HFFc6 (cell line): ENCODE measurements around the gene SYT2. TPM values are rescaled to one million over a fixed set of nuclear protein-coding genes. Genes with fewer than 3 reads are reported as not detected.

Experiments used
- DNase-seq: peaks from one replicate; pipeline ENCODE4 v3.0.0-alpha.2; 2018
- H3K27ac Mint-ChIP-seq: 2 replicates; pipeline ENCODE4 v1.8.0; 2020; ENCODE audit warnings: mild to moderate bottlenecking, mixed read lengths
- H3K27me3 Mint-ChIP-seq: 2 replicates; pipeline ENCODE4 v1.8.0; 2021; ENCODE audit warnings: mild to moderate bottlenecking, moderate library complexity, mixed read lengths; ENCODE audit not compliant: insufficient read depth
- H3K36me3 Mint-ChIP-seq: 2 replicates; pipeline ENCODE4 v1.8.0; 2021; ENCODE audit warnings: low read depth, mixed read lengths
- H3K4me1 Mint-ChIP-seq: 2 replicates; pipeline ENCODE4 v1.8.0; 2020; ENCODE audit warnings: low read depth, mixed read lengths
- H3K4me3 Mint-ChIP-seq: 2 replicates; pipeline ENCODE4 v1.8.0; 2020; ENCODE audit warnings: mild to moderate bottlenecking, moderate library complexity, mixed read lengths
- H3K9me3 Mint-ChIP-seq: 2 replicates; pipeline ENCODE4 v1.8.0; 2020; ENCODE audit warnings: mild to moderate bottlenecking, mixed read lengths
- total RNA-seq, 6 experiments: library from RNA; stranded (reverse); fragmentation: NEBNext Ultra II Directional; extraction: Animal tissue kit (Norgen Biotek cat#: 25700); gene quantifications; 2 replicates in 1 of 6; 3 replicates in 5 of 6; pipeline ENCODE4 v1.2.3, GENCODE V29; 2021
- TF ChIP-seq, protein P1 (sequence below): fragments of 200-600 bp; sonication (generic); IDR thresholded peaks from 2 replicates; pipeline ENCODE4 v1.5.0; 2021; ENCODE audit warnings: antibody characterized with exemption, mild to moderate bottlenecking

The SYT2 gene
- total RNA-seq, 6 experiments from 2014 or later = 0.03 TPM; not detected in 5

DNA sequence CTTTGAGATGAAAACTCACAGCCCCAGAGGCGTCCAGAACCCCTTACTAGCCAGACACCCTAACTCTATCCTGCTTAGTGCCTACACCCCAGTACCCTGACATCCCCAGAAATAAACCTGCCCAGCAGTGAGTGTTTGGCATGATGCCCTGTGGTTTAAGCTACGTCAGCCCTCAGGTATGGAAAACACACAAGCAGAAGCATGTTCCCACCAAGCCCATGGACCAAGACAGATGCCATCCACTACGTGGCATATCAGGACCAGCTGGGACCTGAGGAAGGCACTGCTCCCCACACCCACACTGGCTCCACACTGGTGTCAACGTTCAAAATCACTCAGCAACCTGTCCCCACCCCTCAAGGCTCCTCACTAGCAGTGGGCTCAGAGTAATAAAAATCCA is 116.4 kb downstream of the SYT2 start:
- Mint-ChIP-seq H3K27me3 (peaks cover 9% of the 10 kb centered on the region), H3K27ac (peak overlapping the region; percentile 69)
- DNase-seq = peak; percentile 27

DNA sequence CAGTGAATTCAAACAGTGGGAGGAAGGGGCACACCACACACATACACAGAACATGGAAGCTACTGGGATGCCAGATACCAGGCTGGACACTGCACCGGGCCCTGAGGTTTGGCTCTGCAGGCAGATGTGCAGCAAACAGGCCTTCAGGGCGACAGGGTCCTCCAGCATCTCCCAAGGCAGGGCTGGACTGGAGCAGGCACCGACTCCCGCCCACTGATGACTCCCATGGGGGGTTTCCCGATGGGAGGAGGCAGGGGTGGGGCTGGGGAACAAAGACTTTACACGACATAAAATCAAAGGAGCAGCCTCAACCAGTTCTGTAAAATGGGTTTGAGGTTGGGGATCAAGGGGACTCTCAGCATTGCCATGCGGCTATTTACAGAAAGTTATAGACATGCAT is 118.1 kb downstream of the SYT2 start:
- H3K36me3 Mint-ChIP-seq = peaks cover 4% of the 10 kb centered on the region; the same call in 1 of the 2 replicates
- no peak overlapping the region for H3K4me3 Mint-ChIP-seq
- peaks cover 7% of the 10 kb centered on the region for H3K27me3 Mint-ChIP-seq
- H3K9me3 Mint-ChIP-seq = no peaks in the 10 kb centered on the region
- DNase-seq = no peak
- no peak overlapping the region for H3K27ac Mint-ChIP-seq
- peaks cover 62% of the 10 kb centered on the region for H3K4me1 Mint-ChIP-seq
- TF ChIP-seq, protein P1, sequence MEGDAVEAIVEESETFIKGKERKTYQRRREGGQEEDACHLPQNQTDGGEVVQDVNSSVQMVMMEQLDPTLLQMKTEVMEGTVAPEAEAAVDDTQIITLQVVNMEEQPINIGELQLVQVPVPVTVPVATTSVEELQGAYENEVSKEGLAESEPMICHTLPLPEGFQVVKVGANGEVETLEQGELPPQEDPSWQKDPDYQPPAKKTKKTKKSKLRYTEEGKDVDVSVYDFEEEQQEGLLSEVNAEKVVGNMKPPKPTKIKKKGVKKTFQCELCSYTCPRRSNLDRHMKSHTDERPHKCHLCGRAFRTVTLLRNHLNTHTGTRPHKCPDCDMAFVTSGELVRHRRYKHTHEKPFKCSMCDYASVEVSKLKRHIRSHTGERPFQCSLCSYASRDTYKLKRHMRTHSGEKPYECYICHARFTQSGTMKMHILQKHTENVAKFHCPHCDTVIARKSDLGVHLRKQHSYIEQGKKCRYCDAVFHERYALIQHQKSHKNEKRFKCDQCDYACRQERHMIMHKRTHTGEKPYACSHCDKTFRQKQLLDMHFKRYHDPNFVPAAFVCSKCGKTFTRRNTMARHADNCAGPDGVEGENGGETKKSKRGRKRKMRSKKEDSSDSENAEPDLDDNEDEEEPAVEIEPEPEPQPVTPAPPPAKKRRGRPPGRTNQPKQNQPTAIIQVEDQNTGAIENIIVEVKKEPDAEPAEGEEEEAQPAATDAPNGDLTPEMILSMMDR = no peak

More for the DNA sequence above, 116.4 kb downstream of the SYT2 start:
- TF ChIP-seq, protein P1 = no peak
- H3K4me1 Mint-ChIP-seq = peaks cover 45% of the 10 kb centered on the region
- H3K9me3 Mint-ChIP-seq = no peaks in the 10 kb centered on the region
- H3K36me3 Mint-ChIP-seq = no peaks in the 10 kb centered on the region
- H3K4me3 Mint-ChIP-seq = no peak overlapping the region

DNA sequence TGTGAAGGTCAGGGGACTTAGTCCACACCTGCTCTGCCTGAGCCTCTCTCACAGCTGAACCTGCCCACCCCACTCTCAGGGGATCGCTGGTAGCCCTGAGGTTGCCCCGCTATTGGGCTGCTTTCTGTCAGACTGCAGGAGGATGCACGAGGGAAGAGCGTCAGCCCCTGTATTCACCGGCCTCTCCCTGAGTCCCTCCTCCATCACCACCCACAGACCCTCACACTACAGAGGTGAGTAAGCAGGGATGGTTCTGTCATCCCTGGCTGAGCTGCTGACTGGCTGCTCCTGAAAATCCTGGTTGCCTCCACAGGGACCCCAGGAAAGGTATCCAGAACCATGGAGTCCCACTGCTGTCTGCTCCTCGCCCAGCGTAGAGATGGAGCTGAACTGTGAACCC is 118.7 kb downstream of the SYT2 start:
- H3K36me3 Mint-ChIP-seq = peaks cover 5% of the 10 kb centered on the region; the same call in 1 of the 2 replicates
- no peak overlapping the region for H3K27ac Mint-ChIP-seq
- H3K27me3 Mint-ChIP-seq = peaks cover 7% of the 10 kb centered on the region
- TF ChIP-seq, protein P1 = no peak
- no peak for DNase-seq
- H3K4me3 Mint-ChIP-seq = no peak overlapping the region
- H3K9me3 Mint-ChIP-seq = no peaks in the 10 kb centered on the region
- H3K4me1 Mint-ChIP-seq = peaks cover 68% of the 10 kb centered on the region

DNA sequence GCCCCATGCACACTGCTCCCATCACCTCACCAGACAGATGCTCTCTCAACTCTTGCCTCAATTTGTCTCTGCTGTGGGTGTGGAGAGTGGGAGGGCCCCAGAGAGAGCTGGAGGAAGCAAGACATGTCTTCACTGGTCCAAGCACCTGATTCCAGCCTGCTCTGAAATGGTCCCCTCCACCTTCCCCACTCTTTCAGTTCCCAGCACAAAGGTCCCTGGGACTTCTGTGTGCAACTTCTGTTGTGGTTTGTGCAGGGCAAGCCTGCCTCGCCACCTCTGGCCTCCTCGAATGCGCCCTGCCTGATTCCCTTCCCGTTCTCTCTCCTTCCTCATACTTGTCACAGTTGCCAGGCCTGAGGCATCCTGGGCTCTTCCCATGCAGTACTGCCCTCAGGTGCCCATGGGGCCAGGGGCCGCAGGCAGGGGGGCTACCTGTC is 119.3 kb downstream of the SYT2 start:
- no peak overlapping the region for H3K4me3 Mint-ChIP-seq
- TF ChIP-seq, protein P1 = no peak
- peaks cover 73% of the 10 kb centered on the region for H3K4me1 Mint-ChIP-seq
- H3K9me3 Mint-ChIP-seq = no peaks in the 10 kb centered on the region
- peak overlapping the region; percentile 99 for H3K27ac Mint-ChIP-seq
- no peak for DNase-seq
- H3K36me3 Mint-ChIP-seq = peaks cover 5% of the 10 kb centered on the region; the same call in 1 of the 2 replicates
- peaks cover 5% of the 10 kb centered on the region for H3K27me3 Mint-ChIP-seq

DNA sequence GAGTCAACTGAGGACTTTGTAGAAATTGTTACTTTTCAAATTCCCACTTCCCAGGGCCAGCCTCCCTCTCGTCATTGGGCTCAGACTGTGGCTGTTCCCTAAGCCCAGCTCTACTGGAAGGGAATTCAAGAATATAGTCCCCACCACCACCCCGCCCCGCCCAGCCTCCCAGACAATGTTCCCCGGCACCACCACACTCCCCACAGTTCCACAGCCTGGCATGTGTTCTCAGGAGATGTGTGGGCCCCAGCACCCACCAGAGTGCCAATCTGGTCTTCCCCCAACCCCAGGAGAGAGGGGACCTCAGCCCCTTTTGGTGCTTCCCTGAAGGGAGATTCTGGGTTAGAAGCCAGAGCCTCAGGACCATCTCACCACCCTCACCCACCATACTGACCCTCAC is 120.1 kb downstream of the SYT2 start:
- no peaks in the 10 kb centered on the region for H3K9me3 Mint-ChIP-seq
- peak overlapping the region; percentile 99 for H3K27ac Mint-ChIP-seq
- peaks cover 5% of the 10 kb centered on the region; the same call in 1 of the 2 replicates for H3K36me3 Mint-ChIP-seq
- no peak for DNase-seq
- peaks cover 4% of the 10 kb centered on the region for H3K27me3 Mint-ChIP-seq
- H3K4me3 Mint-ChIP-seq = no peak overlapping the region
- peaks cover 82% of the 10 kb centered on the region for H3K4me1 Mint-ChIP-seq
- TF ChIP-seq, protein P1 = no peak
